GM12892 (cell line): ENCODE data around the gene ACMSD. TPM values are rescaled to one million over a fixed set of nuclear protein-coding genes. Genes with fewer than 3 reads are reported as not detected.
"Not testable (repeated sequence)": the region's sequence is repeated elsewhere in the genome, so short reads cannot be mapped to it uniquely, and the experiment has no call there.

Source experiments
- DNase-seq: peaks from one replicate; pipeline ENCODE4 v3.0.0; 2011; ENCODE audit not compliant: insufficient read length
- FAIRE-seq: peaks from 2 replicates; lab custom pipeline; 2011; peaks lifted over from hg19 to GRCh38; lab: Jason Lieb, UNC
- POLR2A ChIP-seq: IDR thresholded peaks from 2 replicates; pipeline ENCODE4 v1.6.1; 2011; ENCODE audit warnings: low read depth, low read length, control low read depth
- POLR2AphosphoS5 ChIP-seq: IDR thresholded peaks from 2 replicates; pipeline ENCODE4 v1.6.1; 2011; ENCODE audit warnings: low read depth, low read length, control low read depth
- TAF1 ChIP-seq: IDR thresholded peaks from 2 replicates; pipeline ENCODE4 v1.6.1; 2011; ENCODE audit warnings: low read depth, mild to moderate bottlenecking, control low read depth, low read length, borderline replicate concordance
- polyA plus RNA-seq: library from polyadenylated mRNA; unstranded; fragments of >200 nt; gene quantifications from one replicate; pipeline ENCODE4 v1.2.1, GENCODE V29; 2012; ENCODE audit warnings: missing spikeins, inconsistent platforms; ENCODE audit not compliant: missing spikeins

The ACMSD gene
- 0.17 TPM for polyA plus RNA-seq

DNA sequence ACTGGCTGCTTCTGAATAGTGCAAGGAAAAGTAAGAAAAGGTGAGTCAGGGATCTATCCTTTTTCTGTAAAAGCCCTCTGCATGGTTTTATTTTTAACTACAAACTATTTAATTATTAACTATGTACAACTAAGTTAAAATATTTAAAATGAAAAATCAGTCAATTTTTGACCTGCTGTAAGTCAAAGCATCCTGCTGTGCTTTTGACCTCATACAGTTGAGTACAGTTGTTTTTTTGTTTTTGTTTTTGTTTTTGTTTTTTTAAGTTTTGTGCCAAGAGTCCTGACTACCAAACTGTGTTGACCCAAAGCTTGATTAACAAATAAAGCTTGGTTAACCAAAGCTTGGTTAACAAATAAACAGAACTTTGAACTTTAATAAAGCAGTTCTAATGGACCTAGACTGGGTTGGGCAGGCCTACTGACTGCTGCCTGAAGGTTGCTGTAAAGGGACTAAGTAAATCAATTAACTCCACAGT, at the start of gene ACMSD:
TSS of gene ACMSD (plus strand) at position 474 of the 478 bp plus-strand sequence. CDS start 67 bp downstream, outside the sequence.
- FAIRE-seq (no peak), DNase-seq (no peak)
- TF ChIP-seq POLR2AphosphoS5: no peak
- no peak for TF ChIP-seq POLR2A
- no peak for TF ChIP-seq TAF1

DNA sequence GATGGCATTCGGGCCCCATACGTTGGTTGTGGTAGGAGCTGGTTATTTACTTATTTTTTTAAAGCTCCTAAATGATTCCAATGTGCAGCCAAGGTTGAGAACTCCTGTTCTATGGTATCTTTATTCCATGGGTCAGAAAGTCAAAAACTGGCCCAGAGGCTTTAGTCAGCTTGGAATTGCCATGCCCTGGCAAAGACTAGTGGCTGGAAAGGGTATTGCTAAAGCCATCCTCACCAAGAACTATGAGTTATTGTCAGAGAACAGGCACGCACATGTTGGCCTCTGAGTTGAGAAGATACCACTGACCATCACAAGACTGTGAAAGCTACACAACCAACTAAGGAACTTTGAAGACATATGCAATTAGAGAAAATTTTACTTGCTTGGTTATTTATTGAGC, 47.9 kb upstream of the ACMSD start:
- DNase-seq: no peak
- TF ChIP-seq TAF1 (no peak), POLR2A (no peak)
- no peak for FAIRE-seq

DNA sequence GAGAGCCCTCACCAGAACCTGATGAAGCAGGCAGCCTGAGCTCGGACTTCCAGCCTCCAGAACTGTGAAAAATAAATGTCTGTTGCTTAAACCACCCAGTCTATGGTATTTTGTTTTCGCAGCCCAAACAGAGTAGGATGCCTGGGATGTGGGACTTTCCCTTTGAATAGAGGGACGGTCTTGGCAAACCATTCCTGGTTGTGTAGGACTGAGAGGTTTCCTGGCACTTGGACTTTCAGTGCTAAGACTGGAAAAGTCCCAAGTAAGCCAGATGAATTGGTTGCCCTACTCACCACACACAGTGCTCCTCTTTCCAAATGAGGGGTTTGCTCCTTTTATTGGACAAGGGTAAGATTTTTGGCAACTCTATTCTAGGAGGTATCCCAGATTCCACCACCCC, 46.8 kb upstream of the ACMSD start:
- no peak for FAIRE-seq
- DNase-seq: no peak
- TF ChIP-seq TAF1: no peak
- no peak for TF ChIP-seq POLR2AphosphoS5
- TF ChIP-seq POLR2A: no peak

DNA sequence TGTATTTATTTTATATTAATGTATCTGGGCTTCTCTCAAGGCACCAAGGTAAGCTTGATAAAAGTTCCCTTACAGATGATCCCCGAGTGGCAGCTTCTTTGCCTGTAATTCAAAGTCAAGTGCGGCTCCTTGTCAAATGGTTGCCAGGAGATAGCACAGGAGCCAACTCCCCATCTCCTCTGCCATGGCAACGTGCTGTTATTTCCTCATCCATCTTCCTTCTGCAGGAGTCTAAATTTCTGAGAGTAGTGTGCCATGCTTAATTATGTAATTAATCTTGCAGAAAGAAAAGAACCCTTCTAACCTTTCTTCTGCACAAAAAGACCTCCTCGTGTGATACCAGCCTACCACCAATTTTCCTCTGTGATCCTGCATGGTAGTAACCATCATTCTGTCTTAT, 46.2 kb upstream of the ACMSD start:
- DNase-seq: no peak
- no peak for TF ChIP-seq TAF1
- TF ChIP-seq POLR2AphosphoS5: no peak
- no peak for TF ChIP-seq POLR2A
- no peak for FAIRE-seq

DNA sequence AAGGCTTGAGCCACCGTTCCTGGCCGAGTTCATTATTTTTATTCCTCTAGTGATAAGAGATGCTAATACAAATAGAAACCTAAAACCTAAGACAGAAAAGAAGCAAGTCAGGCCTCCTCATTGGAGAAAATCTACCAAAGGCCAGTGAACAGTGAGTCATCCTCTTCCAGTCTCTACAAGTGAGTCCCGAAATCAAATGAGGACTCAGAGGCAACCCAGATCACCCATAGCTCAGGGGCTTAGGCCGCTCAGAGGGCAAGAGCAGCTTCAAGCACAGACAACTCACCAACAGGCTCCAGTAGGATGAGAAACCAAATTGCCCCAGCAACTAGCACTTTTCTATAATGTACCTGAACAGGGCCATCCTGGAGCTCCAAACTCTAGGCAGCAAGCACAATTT, 42.7 kb upstream of the ACMSD start:
- DNase-seq (no peak), FAIRE-seq (no peak)
- TF ChIP-seq TAF1: no peak

DNA sequence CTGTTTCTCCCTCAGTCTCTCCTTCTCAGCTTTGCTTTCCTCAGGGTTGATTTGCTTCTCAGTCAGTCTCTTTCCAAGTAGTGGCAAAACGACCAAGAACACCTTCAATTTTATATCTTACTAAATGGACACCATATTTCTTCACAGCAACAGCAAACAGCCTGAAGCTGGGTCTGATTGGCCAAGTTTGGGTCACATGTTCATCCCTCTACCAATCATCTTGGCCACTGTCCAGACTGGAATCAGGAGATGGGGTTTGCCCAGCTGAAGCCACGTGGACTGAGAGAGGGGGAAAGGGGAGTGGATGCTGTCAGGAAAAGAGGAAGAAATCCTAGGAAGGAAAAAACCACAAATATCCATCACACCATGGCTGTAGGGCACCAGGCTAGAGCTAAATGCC, 42.0 kb upstream of the ACMSD start:
- no peak for DNase-seq
- no peak for TF ChIP-seq POLR2A
- no peak for TF ChIP-seq POLR2AphosphoS5
- TF ChIP-seq TAF1: no peak
- no peak for FAIRE-seq

DNA sequence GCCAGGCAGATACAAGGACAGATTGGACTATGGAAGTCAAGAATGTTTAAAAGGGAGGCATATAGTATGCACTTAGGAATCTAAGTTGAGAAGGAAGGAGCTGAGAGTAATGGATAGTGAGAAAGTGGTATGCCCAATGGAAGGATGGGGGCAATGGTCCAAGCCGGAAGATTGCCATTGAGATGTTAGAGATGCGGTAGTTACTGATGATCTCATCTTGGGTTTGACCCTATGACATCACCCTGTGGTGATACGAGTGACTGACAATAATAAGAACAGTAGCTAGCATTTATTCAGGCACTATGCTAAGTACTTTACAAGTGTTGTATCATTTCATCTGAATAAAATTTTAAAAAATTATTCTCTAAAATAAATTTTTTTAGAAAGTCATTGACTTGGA, 38.5 kb upstream of the ACMSD start:
- FAIRE-seq: no peak
- TF ChIP-seq TAF1: no peak
- no peak for DNase-seq

DNA sequence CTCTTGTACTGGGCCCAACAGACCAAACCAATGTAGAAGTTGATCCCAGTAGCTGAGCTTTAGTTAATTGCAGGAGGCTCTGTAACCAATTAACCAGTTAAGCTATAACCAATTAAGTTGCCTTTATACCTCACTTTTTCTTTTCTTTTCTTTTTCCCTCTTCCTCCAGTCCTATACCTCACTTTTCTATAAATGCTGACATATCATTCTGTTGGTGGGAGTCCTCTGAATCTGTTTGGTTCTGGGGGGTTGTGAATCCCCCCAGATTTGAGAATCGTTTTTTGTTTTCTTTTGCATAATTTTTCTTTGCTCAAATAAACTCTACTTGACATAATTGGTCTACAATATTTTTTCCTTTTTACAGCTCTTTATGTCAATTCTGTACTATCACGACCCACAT, 38.1 kb upstream of the ACMSD start:
- FAIRE-seq (no peak), DNase-seq (no peak)
- TF ChIP-seq POLR2A (no peak), TAF1 (no peak), POLR2AphosphoS5 (no peak)

DNA sequence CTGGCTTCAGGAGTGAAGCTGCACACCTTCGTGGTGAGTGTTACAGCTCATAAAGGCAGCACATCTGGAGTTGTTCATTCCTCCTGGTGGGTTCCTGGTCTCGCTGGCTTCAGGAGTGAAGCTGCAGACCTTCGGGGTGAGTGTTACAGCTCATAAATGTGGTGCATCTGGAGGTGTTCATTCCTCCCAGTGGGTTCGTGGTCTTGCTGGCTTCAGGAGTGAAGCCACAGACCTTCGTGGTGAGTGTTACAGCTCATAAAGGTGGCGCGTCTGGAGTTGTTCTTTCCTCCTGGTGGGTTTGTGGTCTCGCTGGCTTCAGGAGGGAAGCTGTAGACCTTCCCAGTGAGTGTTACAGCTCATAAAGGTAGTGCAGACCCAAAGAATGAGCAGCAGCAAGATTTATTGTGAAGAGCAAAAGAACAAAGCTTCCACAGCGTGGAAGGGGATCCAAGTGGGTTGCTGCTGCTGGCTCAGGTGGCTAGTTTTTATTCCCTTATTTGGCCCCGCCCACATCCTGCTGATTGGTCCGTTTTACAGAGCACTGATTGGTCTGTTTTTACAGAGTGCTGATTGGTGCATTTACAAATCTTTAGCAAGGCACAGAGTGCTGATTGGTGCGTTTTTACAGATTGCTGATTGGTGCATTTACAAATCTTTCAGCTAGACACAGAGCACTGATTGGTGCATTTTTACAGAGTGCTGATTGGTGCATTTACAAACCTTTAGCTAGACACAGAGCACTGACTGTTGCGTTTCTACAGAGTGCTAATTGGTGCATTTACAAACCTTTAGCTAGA, 34.6 kb upstream of the ACMSD start:
- DNase-seq, FAIRE-seq: not testable (repeated sequence)

DNA sequence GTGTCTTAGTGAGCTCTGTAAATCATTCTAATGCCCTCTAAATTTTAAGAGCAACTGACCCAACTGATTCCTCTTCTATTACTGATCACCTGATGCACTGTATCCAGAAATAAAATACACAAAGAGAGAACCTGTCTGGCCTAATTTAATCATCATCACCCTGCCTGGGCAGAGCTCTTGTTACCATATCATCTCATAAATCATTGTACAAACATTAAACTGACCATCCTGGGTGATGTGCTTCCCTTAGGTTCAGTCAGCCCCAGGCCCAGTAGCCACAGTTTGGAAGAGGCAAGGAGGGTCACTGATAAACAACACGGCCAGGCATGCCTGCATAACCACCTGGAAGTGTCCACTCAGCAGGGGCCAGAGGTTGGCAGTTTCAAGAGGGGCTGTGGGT, 22.7 kb upstream of the ACMSD start:
- DNase-seq: no peak
- FAIRE-seq: no peak
- TF ChIP-seq POLR2AphosphoS5 (no peak), POLR2A (no peak), TAF1 (no peak)

DNA sequence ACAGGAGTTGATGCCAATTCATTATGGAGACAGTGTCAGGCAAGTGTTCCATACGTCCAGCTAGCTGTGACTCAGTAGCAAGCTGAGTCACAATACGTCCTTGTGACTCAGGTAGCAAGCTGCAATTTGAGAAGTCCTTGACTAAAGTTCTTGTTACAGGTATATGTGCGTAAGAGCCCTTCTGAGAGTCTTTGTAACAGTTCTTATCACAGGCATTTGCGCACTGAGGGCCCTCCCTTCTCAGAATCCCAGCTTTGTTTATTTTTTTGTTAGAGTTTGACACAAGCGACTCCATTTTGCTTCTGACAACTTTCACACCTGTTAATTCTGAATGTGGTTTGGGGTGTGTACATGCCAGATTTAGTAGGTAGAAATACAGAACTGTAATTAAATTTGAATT, 20.1 kb upstream of the ACMSD start:
- FAIRE-seq (no peak), DNase-seq (no peak)
- TF ChIP-seq TAF1: no peak
- no peak for TF ChIP-seq POLR2AphosphoS5
- TF ChIP-seq POLR2A: no peak

DNA sequence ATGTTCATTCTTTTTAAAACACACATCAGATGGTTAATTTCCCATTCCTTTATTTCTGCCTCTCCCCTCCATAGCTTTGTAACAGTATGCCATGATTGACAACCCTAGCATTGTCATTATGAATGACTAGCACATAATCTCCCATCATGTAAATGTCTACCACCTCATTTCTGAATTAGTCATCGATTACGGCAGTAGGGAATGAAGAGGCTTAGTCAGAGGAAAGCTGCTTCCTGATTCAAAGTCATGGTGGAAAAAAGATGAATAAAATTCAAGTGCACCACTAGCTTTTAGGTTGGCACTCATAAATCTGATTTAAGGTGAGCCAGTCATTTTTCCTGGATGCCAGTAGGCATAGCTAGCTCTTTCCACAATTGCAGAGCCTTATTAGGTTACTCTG, 19.1 kb upstream of the ACMSD start:
- FAIRE-seq: no peak
- TF ChIP-seq POLR2AphosphoS5 (no peak), POLR2A (no peak), TAF1 (no peak)
- no peak for DNase-seq

DNA sequence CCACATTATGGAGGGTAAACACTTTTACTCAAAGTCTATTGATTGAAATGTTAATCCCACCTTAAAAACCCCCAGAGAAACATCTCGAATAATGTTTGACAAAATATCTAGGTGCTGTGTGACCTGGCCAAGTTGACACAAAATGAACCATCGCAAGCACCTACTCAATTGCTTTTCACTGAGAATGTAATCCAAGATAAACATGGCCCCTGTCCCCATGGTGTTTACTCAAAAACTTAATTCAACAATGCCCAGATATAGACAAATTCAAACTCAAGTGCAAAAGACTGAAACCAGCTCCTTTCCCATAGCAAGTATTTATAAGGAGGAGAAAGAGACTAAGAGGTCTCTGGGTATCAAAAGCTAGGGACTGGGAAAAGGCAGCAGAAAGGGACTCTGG, 15.0 kb upstream of the ACMSD start:
- FAIRE-seq (no peak), DNase-seq (no peak)
- no peak for TF ChIP-seq POLR2A
- no peak for TF ChIP-seq TAF1
- no peak for TF ChIP-seq POLR2AphosphoS5
